HepG2 (cell line): Measurements from ENCODE around the gene NEURL2. TPM values are rescaled to one million over a fixed set of nuclear protein-coding genes. Genes with fewer than 3 reads are reported as not detected.

Source experiments
- MIXL1 ChIP-seq: IDR thresholded peaks from 2 replicates; pipeline ENCODE4 v1.6.1; 2016
- NFYC ChIP-seq: IDR thresholded peaks from 2 replicates; pipeline ENCODE4 v1.6.1; 2016; ENCODE audit warnings: missing genetic modification reagents, missing compliant biosample characterization
- RCOR2 ChIP-seq: IDR thresholded peaks from 2 replicates; pipeline ENCODE4 v1.6.1; 2016; ENCODE audit warnings: missing biosample characterization, missing genetic modification reagents
- SIX4 ChIP-seq: sonication (generic); formaldehyde crosslinking; IDR thresholded peaks from 2 replicates; pipeline ENCODE4 v1.4.0; 2020; ENCODE audit warnings: missing genetic modification reagents
- ZNF138 ChIP-seq: sonication (generic); formaldehyde crosslinking; IDR thresholded peaks from 2 replicates; pipeline ENCODE4 v1.5.0; 2020; ENCODE audit warnings: mild to moderate bottlenecking, low read depth, missing genetic modification reagents
- ZNF343 ChIP-seq: sonication (generic); formaldehyde crosslinking; IDR thresholded peaks from 2 replicates; pipeline ENCODE4 v1.4.0; 2020; ENCODE audit warnings: mild to moderate bottlenecking, missing genetic modification reagents
- ZNF460 ChIP-seq: sonication (generic); formaldehyde crosslinking; IDR thresholded peaks from 2 replicates; pipeline ENCODE4 v1.5.1; 2020; ENCODE audit warnings: missing genetic modification reagents, mild to moderate bottlenecking, borderline replicate concordance
- ZNF468 ChIP-seq: sonication (generic); formaldehyde crosslinking; IDR thresholded peaks from 2 replicates; pipeline ENCODE4 v1.8.0; 2022; ENCODE audit warnings: mild to moderate bottlenecking, moderate library complexity, missing genetic modification reagents
- ZNF562 ChIP-seq: sonication (generic); formaldehyde crosslinking; IDR thresholded peaks from 2 replicates; pipeline ENCODE4 v1.8.0; 2022; ENCODE audit warnings: missing genetic modification reagents, borderline replicate concordance
- ZNF616 ChIP-seq: sonication (generic); formaldehyde crosslinking; IDR thresholded peaks from 2 replicates; pipeline ENCODE4 v1.5.0; 2020; ENCODE audit warnings: low read depth, mild to moderate bottlenecking, missing genetic modification reagents
- ZNF709 ChIP-seq: sonication (generic); formaldehyde crosslinking; IDR thresholded peaks from 2 replicates; pipeline ENCODE4 v1.5.0; 2020; ENCODE audit warnings: mild to moderate bottlenecking, missing genetic modification reagents
- ZNF713 ChIP-seq: sonication (generic); formaldehyde crosslinking; IDR thresholded peaks from 2 replicates; pipeline ENCODE4 v1.4.0; 2020; ENCODE audit warnings: mild to moderate bottlenecking, missing genetic modification reagents
- ZNF724P ChIP-seq: sonication (generic); formaldehyde crosslinking; IDR thresholded peaks from 2 replicates; pipeline ENCODE4 v1.8.0; 2022; ENCODE audit warnings: missing genetic modification reagents, borderline replicate concordance
- ZNF747 ChIP-seq: sonication (generic); formaldehyde crosslinking; IDR thresholded peaks from 2 replicates; pipeline ENCODE4 v1.8.1; 2023; ENCODE audit warnings: missing genetic modification reagents, mild to moderate bottlenecking, borderline replicate concordance
- ZNF839 ChIP-seq: sonication (generic); formaldehyde crosslinking; IDR thresholded peaks from 2 replicates; pipeline ENCODE4 v1.4.0; 2020; ENCODE audit warnings: missing genetic modification reagents, mild to moderate bottlenecking, borderline replicate concordance
- ZNF879 ChIP-seq: sonication (generic); formaldehyde crosslinking; IDR thresholded peaks from 2 replicates; pipeline ENCODE4 v1.8.1; 2023; ENCODE audit warnings: missing genetic modification reagents
- polyA plus RNA-seq, 8 experiments: library from polyadenylated mRNA; depleted of rRNA in 3 of 8; stranded (reverse) in 7 of 8; unstranded in 1 of 8; fragments of >200 nt; fragmentation: Illumina TruSeq in 4 of 8; extraction: Trizol in 4 of 8; gene quantifications; 2 replicates each; pipeline versions ENCODE4 v1.2.1 to v1.2.3, GENCODE V29; 2011 to 2016; ENCODE audit warnings: low read depth in 4 of 8, missing spikeins in 1 of 8, mixed read lengths in 1 of 8; ENCODE audit not compliant: insufficient read depth in 1 of 8
- total RNA-seq, 5 experiments: library from RNA; depleted of rRNA; stranded (reverse); fragments of >200 nt; fragmentation: Illumina TruSeq; extraction: Trizol; gene quantifications; 2 replicates each; pipeline ENCODE4 v1.2.3, GENCODE V29; 2016; ENCODE audit warnings: low read depth in 1 of 5
- TF ChIP-seq, protein P1 (sequence below): sonication (generic); formaldehyde crosslinking; IDR thresholded peaks from 2 replicates; pipeline ENCODE4 v1.5.0; 2020; ENCODE audit warnings: mild to moderate bottlenecking, missing genetic modification reagents
- TF ChIP-seq, protein P2 (sequence below): sonication (generic); formaldehyde crosslinking; IDR thresholded peaks from 2 replicates; pipeline ENCODE4 v1.5.1; 2020; ENCODE audit warnings: missing genetic modification reagents, mild to moderate bottlenecking, borderline replicate concordance
- TF ChIP-seq, protein P3 (sequence below): sonication (generic); formaldehyde crosslinking; IDR thresholded peaks from 2 replicates; pipeline ENCODE4 v1.4.0; 2020; ENCODE audit warnings: missing genetic modification reagents

NEURL2 gene
- total and polyA plus RNA-seq, 2 of the 13 experiments (the other 11 are each of a cell fraction or from before 2014, with no cell fraction given), result 7.2 to 9.7 TPM

DNA sequence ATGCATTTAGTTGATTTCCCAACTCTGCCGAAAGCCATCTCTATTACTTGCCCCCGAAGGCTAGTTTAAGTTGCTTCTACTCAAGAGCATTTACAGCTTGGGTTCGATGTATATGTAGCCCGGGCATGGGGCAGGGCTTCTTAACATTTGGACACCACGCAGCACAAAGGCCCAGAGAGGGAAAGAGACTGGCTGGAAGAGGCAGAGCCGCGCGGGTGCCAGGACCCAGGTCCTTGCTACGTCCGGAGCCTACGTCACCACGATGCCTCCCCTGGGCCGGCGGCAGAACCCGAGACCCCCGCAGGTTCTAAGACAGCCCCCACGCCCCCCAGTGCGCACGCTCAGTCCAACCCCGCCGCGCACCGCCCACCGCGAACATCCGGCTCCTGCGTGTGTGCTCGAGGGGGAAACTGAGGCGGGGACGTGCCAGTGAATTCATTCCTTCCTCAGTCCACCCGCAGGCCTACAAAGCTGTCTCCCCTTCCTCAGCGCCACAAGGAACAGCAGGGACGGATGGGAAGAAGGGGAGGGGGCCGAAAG lies 43.1 kb upstream of the NEURL2 start (continued):
- TF ChIP-seq ZNF839 (CRISPR knock-in tag), result no peak
- no peak; the same call in 1 of the 2 replicates for TF ChIP-seq ZNF713 (CRISPR knock-in tag)
- TF ChIP-seq ZNF879 (CRISPR knock-in tag), result no peak; the same call in 1 of the 2 replicates
- no peak for TF ChIP-seq SIX4 (CRISPR knock-in tag)
- TF ChIP-seq ZNF138 (CRISPR knock-in tag), result 0 out of 2 replicates have a peak, but pooled peaks have one; percentile 26
- TF ChIP-seq, protein P1, sequence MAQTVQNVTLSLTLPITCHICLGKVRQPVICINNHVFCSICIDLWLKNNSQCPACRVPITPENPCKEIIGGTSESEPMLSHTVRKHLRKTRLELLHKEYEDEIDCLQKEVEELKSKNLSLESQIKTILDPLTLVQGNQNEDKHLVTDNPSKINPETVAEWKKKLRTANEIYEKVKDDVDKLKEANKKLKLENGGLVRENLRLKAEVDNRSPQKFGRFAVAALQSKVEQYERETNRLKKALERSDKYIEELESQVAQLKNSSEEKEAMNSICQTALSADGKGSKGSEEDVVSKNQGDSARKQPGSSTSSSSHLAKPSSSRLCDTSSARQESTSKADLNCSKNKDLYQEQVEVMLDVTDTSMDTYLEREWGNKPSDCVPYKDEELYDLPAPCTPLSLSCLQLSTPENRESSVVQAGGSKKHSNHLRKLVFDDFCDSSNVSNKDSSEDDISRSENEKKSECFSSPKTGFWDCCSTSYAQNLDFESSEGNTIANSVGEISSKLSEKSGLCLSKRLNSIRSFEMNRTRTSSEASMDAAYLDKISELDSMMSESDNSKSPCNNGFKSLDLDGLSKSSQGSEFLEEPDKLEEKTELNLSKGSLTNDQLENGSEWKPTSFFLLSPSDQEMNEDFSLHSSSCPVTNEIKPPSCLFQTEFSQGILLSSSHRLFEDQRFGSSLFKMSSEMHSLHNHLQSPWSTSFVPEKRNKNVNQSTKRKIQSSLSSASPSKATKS (CRISPR knock-in tag), result peak; percentile 86; the same call in 1 of the 2 replicates
- TF ChIP-seq RCOR2 (CRISPR knock-in tag), result no peak
- no peak for TF ChIP-seq NFYC
- no peak for TF ChIP-seq ZNF562
- TF ChIP-seq ZNF343 (CRISPR knock-in tag), result peak; percentile 92
- 0 out of 2 replicates have a peak, but pooled peaks have one; percentile 30 for TF ChIP-seq ZNF460 (CRISPR knock-in tag)
- TF ChIP-seq, protein P2, sequence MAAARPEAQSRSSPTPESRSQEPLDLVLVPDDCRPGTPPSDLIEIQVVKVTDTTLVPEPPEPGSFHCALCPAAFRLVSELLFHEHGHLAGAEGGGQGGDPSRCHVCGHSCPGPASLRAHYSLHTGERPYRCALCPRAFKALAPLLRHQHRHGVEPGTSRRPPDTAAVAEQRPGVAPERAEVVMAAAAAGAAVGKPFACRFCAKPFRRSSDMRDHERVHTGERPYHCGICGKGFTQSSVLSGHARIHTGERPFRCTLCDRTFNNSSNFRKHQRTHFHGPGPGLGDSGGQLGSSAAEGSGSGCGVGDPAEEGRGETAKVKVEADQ (CRISPR knock-in tag), result peak; percentile 41
- no peak; the same call in 1 of the 2 replicates for TF ChIP-seq MIXL1 (CRISPR knock-in tag)
- TF ChIP-seq ZNF616, result no peak; the same call in none of the 2 replicates
- TF ChIP-seq ZNF468, result peak; percentile 91
- TF ChIP-seq, protein P3, sequence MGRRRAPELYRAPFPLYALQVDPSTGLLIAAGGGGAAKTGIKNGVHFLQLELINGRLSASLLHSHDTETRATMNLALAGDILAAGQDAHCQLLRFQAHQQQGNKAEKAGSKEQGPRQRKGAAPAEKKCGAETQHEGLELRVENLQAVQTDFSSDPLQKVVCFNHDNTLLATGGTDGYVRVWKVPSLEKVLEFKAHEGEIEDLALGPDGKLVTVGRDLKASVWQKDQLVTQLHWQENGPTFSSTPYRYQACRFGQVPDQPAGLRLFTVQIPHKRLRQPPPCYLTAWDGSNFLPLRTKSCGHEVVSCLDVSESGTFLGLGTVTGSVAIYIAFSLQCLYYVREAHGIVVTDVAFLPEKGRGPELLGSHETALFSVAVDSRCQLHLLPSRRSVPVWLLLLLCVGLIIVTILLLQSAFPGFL (CRISPR knock-in tag), result peak; percentile 84; the same call in 1 of the 2 replicates
- peak; percentile 26; the same call in 1 of the 2 replicates for TF ChIP-seq ZNF724P (CRISPR knock-in tag)
- TF ChIP-seq ZNF747 (CRISPR knock-in tag), result no peak; the same call in 1 of the 2 replicates
- TF ChIP-seq ZNF709, result no peak
